RWPE1 (cell line): ENCODE results near the gene CLTB.

Experiments used
- CTCF ChIA-PET: fragments of 350-600 bp; sonication (Branson Sonifier 250); formaldehyde crosslinking; extraction: SDS; loops from one replicate; lab custom pipeline; 2021; lab: Yijun Ruan, JAX
- POLR2A ChIA-PET: fragments of 400-600 bp; formaldehyde crosslinking; extraction: SDS; loops from one replicate; lab custom pipeline; 2020; ENCODE audit warnings: antibody characterized with exemption; ENCODE audit not compliant: low non-redundant PET; lab: Yijun Ruan, JAX
- DNase-seq: peaks from one replicate; pipeline ENCODE4 v3.0.0; 2012; ENCODE audit warnings: low spot score
- H3K27ac ChIP-seq: fragments of 450-650 bp; 2 replicates; pipeline ENCODE4 v1.5.1; 2017
- TF ChIP-seq, protein P1 (sequence below): fragments of 450-650 bp; conservative IDR thresholded peaks from 2 replicates; pipeline ENCODE4 v1.5.1; 2017; ENCODE audit warnings: low read depth, mild to moderate bottlenecking

The CLTB gene

DNA sequence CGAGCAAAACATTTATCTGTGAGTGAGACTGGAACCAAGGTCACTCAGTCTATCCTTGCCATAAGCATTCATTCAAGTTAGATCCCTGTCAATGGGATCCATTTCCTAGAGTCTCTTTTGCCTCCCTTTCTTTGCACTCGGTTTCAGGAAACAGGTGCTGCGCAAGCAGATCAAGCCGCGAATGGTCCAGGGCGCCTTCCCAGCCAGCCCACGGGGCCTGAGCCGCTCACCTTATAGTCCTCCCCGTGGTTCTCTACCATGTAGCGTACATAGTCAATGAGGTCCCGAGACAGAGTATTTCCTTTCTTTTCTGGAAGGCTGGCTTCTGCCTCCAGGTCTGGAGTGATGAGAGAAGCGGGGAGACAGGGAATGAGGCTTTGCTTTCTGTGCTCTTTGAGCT lies 31.3 kb downstream of the CLTB start:
- CTCF ChIA-PET, result no interaction called here

DNA sequence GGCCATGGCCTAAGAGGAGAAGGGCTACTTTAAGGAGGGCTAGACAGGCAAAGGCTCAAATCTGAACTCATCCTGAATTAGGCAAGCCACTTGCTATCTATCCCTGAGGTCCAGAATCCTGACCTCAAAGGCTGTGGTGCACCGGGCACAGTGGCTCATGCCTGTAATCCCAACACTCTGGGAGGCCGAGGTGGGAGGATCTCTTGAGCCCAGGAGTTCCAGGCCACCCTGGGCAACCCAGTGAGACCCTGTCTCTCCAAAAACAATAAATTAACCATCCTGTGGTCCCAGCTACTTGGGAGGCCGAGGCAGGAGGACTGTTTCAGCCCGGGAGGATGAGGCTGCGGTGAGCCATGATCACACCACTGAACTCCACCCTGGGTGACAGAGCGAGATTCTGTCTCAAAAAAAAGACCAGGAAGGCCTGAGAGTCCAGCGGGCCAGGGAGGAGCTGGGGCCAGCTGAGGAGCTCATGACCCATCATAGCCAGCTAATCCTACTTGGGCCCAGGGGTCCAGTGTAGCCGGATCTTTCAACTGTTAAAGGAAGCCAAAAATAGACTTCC lies 31.9 kb downstream of the CLTB start:
- ChIA-PET CTCF (no interaction called here), POLR2A (no interaction called here)
- TF ChIP-seq, protein P1, sequence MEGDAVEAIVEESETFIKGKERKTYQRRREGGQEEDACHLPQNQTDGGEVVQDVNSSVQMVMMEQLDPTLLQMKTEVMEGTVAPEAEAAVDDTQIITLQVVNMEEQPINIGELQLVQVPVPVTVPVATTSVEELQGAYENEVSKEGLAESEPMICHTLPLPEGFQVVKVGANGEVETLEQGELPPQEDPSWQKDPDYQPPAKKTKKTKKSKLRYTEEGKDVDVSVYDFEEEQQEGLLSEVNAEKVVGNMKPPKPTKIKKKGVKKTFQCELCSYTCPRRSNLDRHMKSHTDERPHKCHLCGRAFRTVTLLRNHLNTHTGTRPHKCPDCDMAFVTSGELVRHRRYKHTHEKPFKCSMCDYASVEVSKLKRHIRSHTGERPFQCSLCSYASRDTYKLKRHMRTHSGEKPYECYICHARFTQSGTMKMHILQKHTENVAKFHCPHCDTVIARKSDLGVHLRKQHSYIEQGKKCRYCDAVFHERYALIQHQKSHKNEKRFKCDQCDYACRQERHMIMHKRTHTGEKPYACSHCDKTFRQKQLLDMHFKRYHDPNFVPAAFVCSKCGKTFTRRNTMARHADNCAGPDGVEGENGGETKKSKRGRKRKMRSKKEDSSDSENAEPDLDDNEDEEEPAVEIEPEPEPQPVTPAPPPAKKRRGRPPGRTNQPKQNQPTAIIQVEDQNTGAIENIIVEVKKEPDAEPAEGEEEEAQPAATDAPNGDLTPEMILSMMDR, result no peak
- DNase-seq, result no peak
- peak overlapping the region; percentile 11 for H3K27ac ChIP-seq

More for the DNA sequence above, 31.3 kb downstream of the CLTB start:
- POLR2A ChIA-PET, result no interaction called here
- H3K27ac ChIP-seq, result peak overlapping the region; percentile 11
- TF ChIP-seq, protein P1, result no peak
- DNase-seq, result no peak

DNA sequence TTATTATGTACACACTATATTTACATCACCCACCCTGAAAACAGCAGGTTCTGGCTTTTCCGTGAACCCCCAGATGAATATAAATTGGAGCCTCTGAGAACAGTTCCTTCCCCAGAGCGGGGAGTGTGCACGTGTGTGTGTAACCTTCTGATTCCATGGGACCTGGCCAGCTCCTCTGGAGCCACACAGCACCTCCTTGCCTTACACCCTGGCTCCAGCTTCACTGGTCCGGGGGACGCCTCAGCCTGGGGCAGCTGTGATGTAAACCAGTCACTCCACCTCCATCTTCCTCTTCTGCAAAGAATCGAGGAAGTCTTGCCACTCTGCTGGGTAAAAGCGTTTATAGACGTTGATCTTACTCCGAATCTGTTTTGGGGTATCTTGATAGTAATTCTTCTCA lies 32.4 kb downstream of the CLTB start:
- TF ChIP-seq, protein P1, result no peak
- ChIA-PET POLR2A (no interaction called here), CTCF (interaction anchor here (1.0 kb wide), 1 partner anchor 22 kb away, joined by 3 read pairs; the partner anchor contains the start of gene KIAA1191)
- H3K27ac ChIP-seq, result peak overlapping the region; percentile 11
- no peak for DNase-seq

DNA sequence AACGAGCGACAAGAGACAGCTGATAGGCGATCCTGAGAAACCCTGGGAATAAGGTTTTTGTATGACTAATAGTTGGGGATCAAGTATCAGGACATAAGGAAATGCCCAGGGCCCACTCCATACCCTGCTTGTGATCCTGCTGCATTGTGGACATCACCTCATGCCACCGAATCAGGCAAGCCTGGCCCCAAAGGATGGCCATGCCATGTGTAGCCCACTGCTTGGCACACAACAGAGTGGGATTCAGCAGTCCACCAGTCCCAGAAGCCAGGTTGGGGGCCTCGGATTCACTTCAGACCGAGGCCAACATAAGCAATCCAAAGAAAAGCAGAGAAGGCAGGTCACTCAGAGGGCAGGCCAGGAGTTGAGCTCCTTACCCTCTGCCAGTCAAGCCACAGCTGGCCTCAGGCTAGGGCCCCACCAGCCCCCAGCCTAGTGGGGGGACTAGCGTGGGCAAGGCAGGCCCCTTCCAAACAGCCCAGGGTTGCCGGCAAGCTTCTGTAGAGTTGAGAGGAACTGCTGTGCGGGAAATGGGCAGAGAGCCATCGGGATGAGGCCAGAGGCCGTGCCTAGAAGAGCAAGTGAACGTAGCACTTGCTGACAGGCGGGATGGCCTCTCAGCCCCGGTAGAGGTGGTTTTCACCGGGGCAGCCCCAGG lies 33.0 kb downstream of the CLTB start:
- DNase-seq, result no peak
- ChIA-PET CTCF (interaction anchor here (1.0 kb wide), 1 partner anchor 22 kb away, joined by 3 read pairs; the partner anchor contains the start of gene KIAA1191), POLR2A (no interaction called here)
- H3K27ac ChIP-seq, result peak overlapping the region; percentile 11
- TF ChIP-seq, protein P1, result no peak

DNA sequence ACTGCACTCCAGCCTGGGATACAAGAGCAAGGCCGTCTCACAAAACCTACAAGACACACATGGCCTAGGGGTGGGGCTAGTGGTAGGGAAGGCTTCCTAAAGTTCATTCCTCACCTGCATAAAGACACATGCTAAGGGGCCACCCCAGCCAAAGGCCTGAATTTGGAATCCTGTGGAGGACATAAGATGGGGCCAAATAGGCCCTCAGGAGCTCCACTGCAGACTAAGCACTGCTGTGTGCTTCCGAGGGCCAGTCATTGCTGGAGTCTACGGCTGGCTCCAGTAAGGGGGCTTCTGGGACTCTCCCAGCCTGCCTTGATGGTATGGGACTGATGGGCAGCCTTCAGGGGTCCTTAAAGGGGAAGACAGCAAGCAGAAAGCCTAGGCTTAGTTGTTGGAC lies 33.6 kb downstream of the CLTB start:
- DNase-seq, result no peak
- ChIA-PET POLR2A (no interaction called here), CTCF (interaction anchor here (1.0 kb wide), 1 partner anchor 21 kb away, joined by 3 read pairs; the partner anchor contains the start of gene KIAA1191)
- TF ChIP-seq, protein P1, result no peak
- H3K27ac ChIP-seq, result peak overlapping the region; percentile 43

DNA sequence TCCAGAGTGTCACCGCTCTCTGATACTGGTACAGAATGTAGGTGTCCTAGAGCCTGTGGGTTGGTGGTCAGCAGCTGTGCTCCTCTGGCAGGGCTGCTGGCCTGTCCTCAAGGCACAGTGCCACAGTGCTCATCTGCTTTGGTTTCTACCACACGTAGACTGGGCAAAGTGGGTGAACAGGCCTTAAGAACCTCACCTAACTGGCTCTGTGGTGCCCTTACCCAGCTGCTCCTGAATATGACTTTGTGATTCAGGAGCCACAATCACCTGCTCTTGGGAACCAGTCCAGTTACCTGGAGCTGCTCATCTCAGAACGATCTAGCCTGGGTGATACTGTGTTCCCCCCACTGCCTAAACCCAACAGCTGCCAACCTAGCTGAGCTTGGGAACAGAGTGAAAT lies 34.4 kb downstream of the CLTB start:
- H3K27ac ChIP-seq, result peak overlapping the region; percentile 43
- TF ChIP-seq, protein P1, result no peak
- ChIA-PET CTCF (no interaction called here), POLR2A (no interaction called here)
- DNase-seq, result no peak
